ENCODE results near the gene PPIL3.

The PPIL3 gene

GRCh38 chr2:200871151-200871550 lies 17.7 kb downstream of the PPIL3 start:
- DNase-seq (ENCODE audit: low read depth) = no peak
- no peak for TF ChIP-seq CTCF (conservative IDR thresholded peaks at IDR 0.05; ENCODE audit: low read depth, low read length)
- no peak overlapping the region for H3K4me3 ChIP-seq (ENCODE audit: low read length)

- no peak for TF ChIP-seq CTCF (conservative IDR thresholded peaks at IDR 0.05; ENCODE audit: low read depth, low read length)
- H3K4me3 ChIP-seq (ENCODE audit: low read length) = no peak overlapping the region
- DNase-seq (ENCODE audit: low read depth) = no peak
Measured at GRCh38 chr2:200869014-200869413, 19.9 kb downstream of the PPIL3 start.

GRCh38 chr2:200864176-200865034 lies 24.5 kb downstream of the PPIL3 start, which contains the start of gene CLK1:
Gene CLK1, minus strand, starts transcription at chr2:200864658. Its CDS starts 2,796 bp downstream, at chr2:200861862.
- H3K4me3 ChIP-seq (ENCODE audit: low read length) = peak within 1 kb of the TSS; percentile 100
- peak; percentile 77 for DNase-seq (ENCODE audit: low read depth)
- peak; percentile 0 for TF ChIP-seq CTCF (conservative IDR thresholded peaks at IDR 0.05; ENCODE audit: low read depth, low read length)

GRCh38 chr2:200863782-200864175 lies 25.1 kb downstream of the PPIL3 start:
- H3K4me3 ChIP-seq (ENCODE audit: low read length) = peak overlapping the region; percentile 100
- no peak for DNase-seq (ENCODE audit: low read depth)
- TF ChIP-seq CTCF (conservative IDR thresholded peaks at IDR 0.05; ENCODE audit: low read depth, low read length) = peak; percentile 0

GRCh38 chr2:200862532-200863000 lies 26.3 kb downstream of the PPIL3 start:
- no peak for TF ChIP-seq CTCF (conservative IDR thresholded peaks at IDR 0.05; ENCODE audit: low read depth, low read length)
- H3K4me3 ChIP-seq (ENCODE audit: low read length) = peak overlapping the region; percentile 100
- peak; percentile 60 for DNase-seq (ENCODE audit: low read depth)

GRCh38 chr2:200861617-200862155 lies 27.2 kb downstream of the PPIL3 start:
- TF ChIP-seq CTCF (conservative IDR thresholded peaks at IDR 0.05; ENCODE audit: low read depth, low read length) = no peak
- peak overlapping the region; percentile 100 for H3K4me3 ChIP-seq (ENCODE audit: low read length)
- no peak for DNase-seq (ENCODE audit: low read depth)
